Upper lobe of left lung (tissue), 6 donors: Measurements from ENCODE around the gene MARS1. TPM values are rescaled to one million over a fixed set of nuclear protein-coding genes. Genes with fewer than 3 reads are reported as not detected.

Experiments
- ATAC-seq, 2 donors: fragments of 200-7000 bp; cut with Tn5 transposase; one replicate each; pipeline ENCODE4 v1.9.1; 2022; ENCODE audit warnings: mild to moderate bottlenecking in 2 of 2, moderate library complexity in 2 of 2; ENCODE audit not compliant: low FRiP score in 2 of 2
- DNase-seq, 2 donors: peaks; one replicate each; pipeline ENCODE4 v3.0.0-alpha.2; 2019 to 2020
- H3K27ac ChIP-seq, 4 donors: fragments of 200-600 bp; sonication (generic); one replicate each; pipeline ENCODE4 v1.5.1; 2016 to 2019
- H3K27me3 ChIP-seq, 4 donors: fragments of 200-600 bp; sonication (generic); one replicate each; pipeline ENCODE4 v1.5.1; 2017 to 2019
- H3K36me3 ChIP-seq, 4 donors: fragments of 200-600 bp; sonication (generic); one replicate each; pipeline ENCODE4 v1.5.1; 2016 to 2019
- H3K4me1 ChIP-seq, 4 donors: fragments of 200-600 bp; sonication (generic); one replicate each; pipeline ENCODE4 v1.5.1; 2018 to 2019
- H3K4me3 ChIP-seq, 4 donors: fragments of 200-600 bp; sonication (generic); one replicate each; pipeline ENCODE4 v1.5.1; 2017 to 2019; ENCODE audit warnings: mild to moderate bottlenecking in 2 of 4, moderate library complexity in 1 of 4
- H3K9me3 ChIP-seq, 4 donors: fragments of 200-600 bp; sonication (generic); one replicate each; pipeline ENCODE4 v1.5.1; 2018 to 2019
- CTCF ChIP-seq, 6 experiments: fragments of 450-650 bp in 4 of 6; fragments of 200-600 bp in 2 of 6; sonication (generic) in 2 of 6; IDR thresholded peaks; one replicate each; pipeline ENCODE4 v1.5.1; 2016 to 2019; ENCODE audit warnings: antibody characterized with exemption in 6 of 6
- EP300 ChIP-seq, 4 donors: sonication (generic); formaldehyde crosslinking; IDR thresholded peaks; one replicate each; pipeline ENCODE4 v1.5.1; 2017; ENCODE audit warnings: antibody characterized with exemption in 4 of 4, control low read depth in 2 of 4
- POLR2A ChIP-seq, 4 donors: fragments of 450-650 bp; IDR thresholded peaks; one replicate each; pipeline ENCODE4 v1.5.1; 2016 to 2017; ENCODE audit warnings: antibody characterized with exemption in 4 of 4, mild to moderate bottlenecking in 2 of 4
- POLR2AphosphoS5 ChIP-seq, 2 donors: sonication (generic); formaldehyde crosslinking; IDR thresholded peaks; one replicate each; pipeline ENCODE4 v1.5.1; 2017; ENCODE audit warnings: antibody characterized with exemption in 2 of 2
- WGBS, 2 donors: methylation state at CpG; one replicate each; pipeline ENCODE4 v1.1.5; 2017 to 2018; 5-methylcytosine and 5-hydroxymethylcytosine counted together
- total RNA-seq, 6 donors: library from RNA; depleted of rRNA in 4 of 6; stranded (reverse); fragments of >200 nt in 4 of 6; gene quantifications; one replicate each; pipeline versions ENCODE4 v1.1.0 to v1.2.1, GENCODE V29; 2016 to 2021
- donor health status: DM: no; HTN: no; CAD: no; lungs with moderate emphysema.
- donor health status: DM: no; HTN: yes; CAD: no; lungs with severe emphysema.

The MARS1 gene
- total RNA-seq, 6 donors from 2014 or later = 73.9 to 189 (median 101) TPM

GRCh38 chr12:57471661-57472060 lies 16.2 kb upstream of the MARS1 start:
- Histone ChIP-seq H3K4me1 (peaks cover 13 to 23% (median 19%) of the 10 kb centered on the region in 4 donors), H3K9me3 (no peaks in the 10 kb centered on the region), H3K4me3 (no peak overlapping the region), H3K36me3 (peaks cover 0 to 14% (median 1%) of the 10 kb centered on the region in 4 donors), H3K27me3 (peaks cover 0 to 23% (median 5%) of the 10 kb centered on the region in 4 donors), H3K27ac (no peak overlapping the region)
- TF ChIP-seq EP300 (IDR thresholded peaks at IDR 0.05) (no peak), CTCF (IDR thresholded peaks at IDR 0.05) (no peak), POLR2AphosphoS5 (IDR thresholded peaks at IDR 0.05) (no peak), POLR2A (IDR thresholded peaks at IDR 0.05) (no peak)
- 84 to 86% methylated on average over 2 to 3 of the region's 3 CpGs for WGBS, 2 donors
- no peak for DNase-seq
- ATAC-seq = no peak

GRCh38 chr12:57472391-57472790 lies 15.5 kb upstream of the MARS1 start:
- TF ChIP-seq POLR2A (IDR thresholded peaks at IDR 0.05) (no peak), POLR2AphosphoS5 (IDR thresholded peaks at IDR 0.05) (no peak), EP300 (IDR thresholded peaks at IDR 0.05) (no peak), CTCF (IDR thresholded peaks at IDR 0.05) (no peak)
- no peaks in the 10 kb centered on the region for H3K9me3 ChIP-seq
- no peak overlapping the region for H3K4me3 ChIP-seq
- peaks cover 0 to 24% (median 6%) of the 10 kb centered on the region in 4 donors for H3K27me3 ChIP-seq
- DNase-seq (no peak), ATAC-seq (no peak)
- no peak overlapping the region for H3K27ac ChIP-seq
- H3K4me1 ChIP-seq = peaks cover 13 to 25% (median 19%) of the 10 kb centered on the region in 4 donors
- peaks cover 0 to 14% (median 1%) of the 10 kb centered on the region in 4 donors for H3K36me3 ChIP-seq
- WGBS, 2 donors = 88 to 91% methylated on average over 3 of the region's 3 CpGs

- WGBS, 2 donors = 69 to 73% methylated on average over 3 of the region's 3 CpGs
- Histone ChIP-seq H3K27ac (no peak overlapping the region), H3K9me3 (no peaks in the 10 kb centered on the region), H3K4me3 (no peak overlapping the region), H3K27me3 (peaks cover 0 to 24% (median 6%) of the 10 kb centered on the region in 4 donors), H3K4me1 (peaks cover 13 to 30% (median 19%) of the 10 kb centered on the region in 4 donors), H3K36me3 (peaks cover 0 to 14% (median 1%) of the 10 kb centered on the region in 4 donors)
- ATAC-seq (no peak), DNase-seq (no peak)
- TF ChIP-seq CTCF (IDR thresholded peaks at IDR 0.05) (no peak), POLR2AphosphoS5 (IDR thresholded peaks at IDR 0.05) (no peak), POLR2A (IDR thresholded peaks at IDR 0.05) (no peak), EP300 (IDR thresholded peaks at IDR 0.05) (no peak)
These were observed 14.5 kb upstream of the MARS1 start for GRCh38 chr12:57473392-57473791.

- Histone ChIP-seq H3K4me3 (no peak overlapping the region), H3K27me3 (peaks cover 0 to 24% (median 6%) of the 10 kb centered on the region in 4 donors), H3K36me3 (peaks cover 0 to 13% (median 1%) of the 10 kb centered on the region in 4 donors), H3K4me1 (peaks cover 13 to 35% (median 19%) of the 10 kb centered on the region in 4 donors), H3K9me3 (no peaks in the 10 kb centered on the region), H3K27ac (no peak overlapping the region)
- ATAC-seq (no peak), DNase-seq (no peak)
- 87 to 90% methylated on average over 5 of the region's 5 CpGs for WGBS, 2 donors
- TF ChIP-seq EP300 (IDR thresholded peaks at IDR 0.05) (no peak), POLR2AphosphoS5 (IDR thresholded peaks at IDR 0.05) (no peak), CTCF (IDR thresholded peaks at IDR 0.05) (no peak), POLR2A (IDR thresholded peaks at IDR 0.05) (no peak)
These were observed 14.0 kb upstream of the MARS1 start for GRCh38 chr12:57473886-57474285.

- H3K4me1 ChIP-seq = peaks cover 13 to 37% (median 23%) of the 10 kb centered on the region in 4 donors
- no peak overlapping the region for H3K4me3 ChIP-seq
- peaks cover 0 to 24% (median 6%) of the 10 kb centered on the region in 4 donors for H3K27me3 ChIP-seq
- ATAC-seq (no peak), DNase-seq (no peak)
- peaks cover 0 to 9% (median 1%) of the 10 kb centered on the region in 4 donors for H3K36me3 ChIP-seq
- H3K9me3 ChIP-seq = no peaks in the 10 kb centered on the region
- TF ChIP-seq CTCF (IDR thresholded peaks at IDR 0.05) (no peak), POLR2A (IDR thresholded peaks at IDR 0.05) (no peak), POLR2AphosphoS5 (IDR thresholded peaks at IDR 0.05) (no peak), EP300 (IDR thresholded peaks at IDR 0.05) (no peak)
- 73 to 81% methylated on average over 7 to 8 of the region's 8 CpGs for WGBS, 2 donors
- no peak overlapping the region for H3K27ac ChIP-seq
These were observed 13.4 kb upstream of the MARS1 start for GRCh38 chr12:57474430-57474829.
